HEK293T (cell line): ENCODE measurements around the gene ACVR1.
A peak's percentile ranks its signal among the peaks of the same experiment; 100 is the strongest.

Source experiments
- CTCF ChIA-PET: fragments of 350-600 bp; formaldehyde crosslinking; extraction: SDS; loops from one replicate; lab custom pipeline; 2021; ENCODE audit warnings: antibody characterized with exemption, inconsistent platforms; lab: Yijun Ruan, JAX
- POLR2A ChIA-PET: fragments of 350-600 bp; formaldehyde crosslinking; extraction: SDS; loops from one replicate; lab custom pipeline; 2020; ENCODE audit warnings: antibody characterized with exemption, inconsistent platforms; lab: Yijun Ruan, JAX
- DNase-seq: peaks from one replicate; pipeline ENCODE4 v3.0.0; 2012; ENCODE audit warnings: mixed read lengths; ENCODE audit errors: extremely low spot score
- ARNT ChIP-seq: fragments of 450-650 bp; IDR thresholded peaks from 2 replicates; pipeline ENCODE4 v1.6.1; 2017; ENCODE audit warnings: mild to moderate bottlenecking
- BHLHE40 ChIP-seq: fragments of 450-650 bp; IDR thresholded peaks from 2 replicates; pipeline ENCODE4 v1.6.1; 2016; ENCODE audit warnings: mild to moderate bottlenecking, moderate library complexity, borderline replicate concordance
- CTBP1 ChIP-seq: fragments of 450-650 bp; IDR thresholded peaks from 2 replicates; pipeline ENCODE4 v1.6.1; 2016; ENCODE audit warnings: borderline replicate concordance
- ELF4 ChIP-seq: fragments of 450-650 bp; IDR thresholded peaks from 2 replicates; pipeline ENCODE4 v1.6.1; 2017; ENCODE audit warnings: antibody characterized with exemption
- FOXA1 ChIP-seq: fragments of 450-650 bp; IDR thresholded peaks from 2 replicates; pipeline ENCODE4 v1.6.1; 2016; ENCODE audit warnings: mild to moderate bottlenecking
- FOXK2 ChIP-seq: fragments of 450-650 bp; IDR thresholded peaks from 2 replicates; pipeline ENCODE4 v1.6.1; 2016; ENCODE audit warnings: mild to moderate bottlenecking
- FOXM1 ChIP-seq: fragments of 450-650 bp; IDR thresholded peaks from 2 replicates; pipeline ENCODE4 v1.6.1; 2017; ENCODE audit warnings: mild to moderate bottlenecking, borderline replicate concordance
- HDGF ChIP-seq: fragments of 450-650 bp; IDR thresholded peaks from 2 replicates; pipeline ENCODE4 v1.6.1; 2017; ENCODE audit warnings: antibody characterized with exemption, borderline replicate concordance
- L3MBTL2 ChIP-seq: fragments of 450-650 bp; conservative IDR thresholded peaks from 2 replicates; pipeline ENCODE4 v1.6.1; 2016; ENCODE audit warnings: mild to moderate bottlenecking
- LEF1 ChIP-seq: fragments of 450-650 bp; IDR thresholded peaks from 2 replicates; pipeline ENCODE4 v1.6.1; 2017; ENCODE audit warnings: mild to moderate bottlenecking, borderline replicate concordance
- NFRKB ChIP-seq: fragments of 450-650 bp; IDR thresholded peaks from 2 replicates; pipeline ENCODE4 v1.6.1; 2016; ENCODE audit warnings: mild to moderate bottlenecking, moderate library complexity
- SP1 ChIP-seq: fragments of 450-650 bp; IDR thresholded peaks from 2 replicates; pipeline ENCODE4 v1.6.1; 2017
- SUZ12 ChIP-seq: fragments of 450-650 bp; IDR thresholded peaks from 2 replicates; pipeline ENCODE4 v1.6.1; 2016; ENCODE audit warnings: mild to moderate bottlenecking
- TARDBP ChIP-seq: fragments of 450-650 bp; IDR thresholded peaks from 2 replicates; pipeline ENCODE4 v1.6.1; 2016
- ZNF384 ChIP-seq: fragments of 450-650 bp; IDR thresholded peaks from 2 replicates; pipeline ENCODE4 v1.6.1; 2016
- TF ChIP-seq, protein P1 (sequence below): fragments of 450-650 bp; IDR thresholded peaks from 2 replicates; pipeline ENCODE4 v1.6.1; 2016

ACVR1 gene

DNA sequence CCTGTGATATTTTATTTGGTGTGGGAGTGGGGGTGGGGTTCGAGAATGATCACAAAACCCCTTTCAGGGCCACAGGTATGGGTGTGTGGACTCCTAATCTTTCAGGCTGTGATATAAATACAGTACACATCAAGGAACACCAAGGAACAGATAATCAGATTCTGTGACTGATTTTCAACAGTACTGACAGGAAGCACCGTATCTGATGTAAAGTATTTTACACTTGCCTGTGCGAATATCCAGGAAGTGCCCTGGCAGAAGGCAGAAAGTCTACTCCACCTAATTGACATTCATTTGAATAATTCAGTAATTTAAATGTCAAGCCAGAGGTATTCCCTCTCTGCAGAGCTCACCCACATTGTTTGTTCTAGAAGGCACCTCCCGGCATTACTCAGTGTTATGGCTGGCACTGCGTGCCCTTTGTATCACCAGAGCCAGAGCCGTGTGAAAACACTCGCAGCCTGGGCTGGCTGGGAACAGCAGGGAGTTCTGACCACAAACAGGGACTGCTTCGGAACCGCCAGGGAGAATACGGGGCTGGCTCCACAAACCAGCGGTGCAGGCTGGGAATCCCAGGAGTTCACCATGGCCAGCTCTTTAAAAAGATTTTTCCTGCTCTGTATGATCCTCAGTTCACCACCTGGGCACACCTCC is 91.8 kb downstream of the ACVR1 start:
- TF ChIP-seq, protein P1, sequence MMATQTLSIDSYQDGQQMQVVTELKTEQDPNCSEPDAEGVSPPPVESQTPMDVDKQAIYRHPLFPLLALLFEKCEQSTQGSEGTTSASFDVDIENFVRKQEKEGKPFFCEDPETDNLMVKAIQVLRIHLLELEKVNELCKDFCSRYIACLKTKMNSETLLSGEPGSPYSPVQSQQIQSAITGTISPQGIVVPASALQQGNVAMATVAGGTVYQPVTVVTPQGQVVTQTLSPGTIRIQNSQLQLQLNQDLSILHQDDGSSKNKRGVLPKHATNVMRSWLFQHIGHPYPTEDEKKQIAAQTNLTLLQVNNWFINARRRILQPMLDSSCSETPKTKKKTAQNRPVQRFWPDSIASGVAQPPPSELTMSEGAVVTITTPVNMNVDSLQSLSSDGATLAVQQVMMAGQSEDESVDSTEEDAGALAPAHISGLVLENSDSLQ: no peak
- TF ChIP-seq L3MBTL2: no peak
- TF ChIP-seq FOXA1: no peak
- TF ChIP-seq HDGF: no peak
- TF ChIP-seq LEF1: no peak
- POLR2A ChIA-PET: interaction anchor here (1.6 kb wide), 1 partner anchor 92 kb away, joined by 3 read pairs; the partner anchor contains the start of gene ACVR1
- CTCF ChIA-PET: interaction anchor here (0.8 kb wide), 1 partner anchor 9 kb away, joined by 3 read pairs; no protein-coding TSS in a partner anchor
- DNase-seq: no peak

DNA sequence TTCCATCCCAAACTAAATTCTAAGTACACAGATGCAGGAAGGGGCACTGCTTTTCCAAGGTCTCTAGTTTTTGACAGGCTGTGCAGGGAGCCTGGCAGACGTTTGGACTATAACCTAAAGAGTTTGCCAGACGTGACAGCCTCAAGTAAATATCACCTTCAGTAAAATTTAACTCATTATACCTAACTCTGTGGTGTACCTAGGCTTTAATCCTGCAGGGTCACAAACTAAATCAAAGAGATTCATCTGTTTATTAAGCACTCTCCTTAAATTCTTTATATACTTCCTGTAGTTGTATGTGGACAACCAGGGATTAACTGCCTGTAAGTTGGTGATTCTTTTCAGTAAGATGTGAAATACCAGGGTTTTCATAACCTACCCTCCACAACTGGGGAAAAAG is 92.9 kb downstream of the ACVR1 start:
- ChIA-PET CTCF (no interaction called here), POLR2A (no interaction called here)
- no peak for DNase-seq
- no peak for TF ChIP-seq TARDBP
- TF ChIP-seq CTBP1: no peak
- no peak for TF ChIP-seq ZNF384
- TF ChIP-seq, protein P1: no peak
- TF ChIP-seq L3MBTL2: no peak
- no peak for TF ChIP-seq NFRKB
- no peak for TF ChIP-seq FOXK2
- no peak for TF ChIP-seq HDGF
- no peak for TF ChIP-seq SP1
- no peak for TF ChIP-seq FOXA1
- TF ChIP-seq SUZ12: no peak
- no peak for TF ChIP-seq BHLHE40
- no peak for TF ChIP-seq FOXM1
- TF ChIP-seq ARNT: no peak
- no peak for TF ChIP-seq ELF4
- no peak for TF ChIP-seq LEF1

DNA sequence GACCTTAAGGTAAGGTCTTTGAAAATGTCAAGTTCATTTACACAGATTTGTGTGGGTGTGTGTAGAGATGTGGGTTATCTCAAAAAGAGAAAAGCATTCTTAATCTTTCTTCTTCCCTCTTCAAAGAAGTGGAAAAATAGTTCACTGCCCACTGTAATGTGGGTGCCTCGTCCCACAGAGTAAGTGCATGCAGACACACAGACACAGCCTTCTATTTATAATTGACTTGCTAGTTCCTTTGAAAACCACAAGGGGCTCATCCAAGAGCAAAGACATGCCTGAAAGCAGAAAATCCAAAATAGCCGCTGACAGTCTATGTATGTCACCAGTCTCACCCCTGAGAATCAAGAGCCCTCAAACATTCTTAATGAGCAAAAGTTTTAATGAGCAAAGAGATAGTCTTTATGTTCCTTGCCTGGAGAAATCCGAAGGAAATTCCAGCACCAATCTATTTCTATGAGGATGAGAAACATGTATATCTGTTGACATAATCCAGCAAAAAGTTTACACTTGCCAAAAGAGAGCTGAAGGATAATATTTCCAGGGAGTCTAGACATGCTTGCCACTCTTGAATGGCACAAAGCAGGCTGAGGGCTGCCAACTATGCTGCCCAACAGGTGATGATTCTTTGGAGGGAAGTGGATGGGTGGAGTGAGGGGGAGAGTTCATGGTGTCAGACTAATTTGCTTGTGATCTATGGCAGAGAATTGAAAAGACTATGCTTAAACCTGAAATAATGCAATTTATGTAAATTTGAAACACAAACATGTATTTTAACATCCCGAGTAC is 93.9 kb downstream of the ACVR1 start:
- POLR2A ChIA-PET: no interaction called here
- DNase-seq: peak; percentile 20
- CTCF ChIA-PET: no interaction called here

DNA sequence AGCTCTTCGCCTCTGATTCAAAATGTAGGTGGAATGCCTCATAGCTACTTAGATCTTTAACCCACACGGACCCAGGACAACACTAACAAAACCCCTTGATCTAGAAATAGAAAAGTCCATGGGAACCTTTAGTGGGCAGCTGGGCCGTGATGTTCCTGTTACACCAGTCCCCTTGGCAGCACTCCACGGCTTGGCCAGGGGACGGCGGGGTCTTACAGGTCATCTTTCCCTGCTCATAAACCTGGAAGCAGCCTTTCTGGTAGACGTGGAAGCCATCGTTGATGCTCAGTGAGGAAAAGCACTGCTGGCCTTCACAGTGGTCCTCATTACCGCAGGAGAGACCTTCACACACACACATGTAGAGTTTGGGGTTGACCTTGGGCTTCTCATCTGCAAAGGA is 95.9 kb downstream of the ACVR1 start:
- ChIA-PET POLR2A (no interaction called here), CTCF (interaction anchor here (0.6 to 1.3 kb wide), 2 partner anchors 231 to 697 kb away, joined by 3 to 5 read pairs; no protein-coding TSS in a partner anchor)
- no peak for TF ChIP-seq CTBP1
- no peak for TF ChIP-seq L3MBTL2
- TF ChIP-seq ZNF384: no peak
- TF ChIP-seq TARDBP: no peak
- no peak for TF ChIP-seq NFRKB
- no peak for TF ChIP-seq FOXK2
- DNase-seq: no peak

More for the DNA sequence above, 93.9 kb downstream of the ACVR1 start:
- TF ChIP-seq FOXA1: no peak
- TF ChIP-seq, protein P1: no peak
- no peak for TF ChIP-seq FOXM1
- no peak for TF ChIP-seq NFRKB
- TF ChIP-seq LEF1: no peak
- TF ChIP-seq L3MBTL2: no peak
- no peak for TF ChIP-seq TARDBP
- no peak for TF ChIP-seq FOXK2
- no peak for TF ChIP-seq SP1
- TF ChIP-seq BHLHE40: no peak
- no peak for TF ChIP-seq CTBP1
- no peak for TF ChIP-seq HDGF
- no peak for TF ChIP-seq ARNT

DNA sequence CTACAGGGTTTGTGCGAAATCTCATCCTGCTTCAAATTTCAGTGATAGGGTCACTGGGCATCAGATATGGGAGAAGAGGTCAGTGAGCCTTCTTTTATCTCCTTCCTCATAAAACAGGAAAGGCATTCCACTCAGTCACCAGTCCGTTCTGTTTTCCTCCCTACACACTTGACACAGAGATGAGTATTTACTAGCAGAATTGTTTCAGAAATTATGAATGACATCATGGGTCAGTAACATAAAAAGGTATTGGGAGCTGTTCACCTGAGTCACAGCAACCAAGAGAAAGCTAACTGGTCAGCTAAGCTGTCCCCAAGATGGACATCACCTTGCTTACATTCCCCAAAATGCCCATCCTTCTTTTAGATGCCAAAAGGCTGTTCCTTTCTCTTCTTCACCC is 96.3 kb downstream of the ACVR1 start:
- POLR2A ChIA-PET: no interaction called here
- TF ChIP-seq CTBP1 (no peak), ELF4 (no peak), HDGF (no peak), TARDBP (no peak)
- no peak for DNase-seq
- CTCF ChIA-PET: interaction anchor here (0.6 kb wide), 1 partner anchor 697 kb away, joined by 3 read pairs; no protein-coding TSS in a partner anchor

DNA sequence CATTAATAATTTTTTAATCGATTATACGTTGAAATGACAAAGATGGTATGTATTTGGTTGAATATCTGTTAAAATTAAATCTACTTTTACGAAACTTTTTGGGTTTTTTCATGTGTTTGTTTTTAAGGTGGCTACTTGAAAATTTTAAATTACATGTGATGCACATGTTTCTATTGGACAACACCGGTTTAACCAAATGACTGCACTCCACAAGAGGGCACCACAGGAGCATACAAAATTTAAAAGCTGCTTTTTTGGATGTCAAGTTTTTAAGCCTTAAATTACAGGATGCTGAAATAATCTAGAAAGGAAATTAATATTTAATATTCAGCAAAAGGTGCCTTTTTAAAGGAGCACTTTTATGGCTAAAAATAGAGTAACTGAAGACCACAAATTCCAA is 98.7 kb downstream of the ACVR1 start:
- POLR2A ChIA-PET: no interaction called here
- peak; percentile 30 for DNase-seq
- CTCF ChIA-PET: no interaction called here
- no peak for TF ChIP-seq ELF4
- no peak for TF ChIP-seq HDGF
- no peak for TF ChIP-seq L3MBTL2
- no peak for TF ChIP-seq NFRKB
- TF ChIP-seq SUZ12: no peak
- TF ChIP-seq BHLHE40: no peak
- no peak for TF ChIP-seq ZNF384
- no peak for TF ChIP-seq FOXA1
- TF ChIP-seq SP1: no peak
- TF ChIP-seq FOXK2: no peak
- TF ChIP-seq, protein P1: no peak
- TF ChIP-seq FOXM1: no peak
- no peak for TF ChIP-seq ARNT
- no peak for TF ChIP-seq LEF1
- no peak for TF ChIP-seq CTBP1
